OCI-LY1 (cell line): ENCODE measurements around the gene NMT1.

Experiments used
- H2AFZ ChIP-seq: fragments of 200-600 bp; sonication (generic), shearing (Covaris generic); 2 replicates; pipeline ENCODE4 v1.6.0; 2014; ENCODE audit warnings: antibody characterized with exemption, mild to moderate bottlenecking, low read length
- H3F3A ChIP-seq: fragments of 200-600 bp; sonication (generic), shearing (Covaris generic); 2 replicates; pipeline ENCODE4 v1.6.0; 2014; ENCODE audit warnings: mild to moderate bottlenecking, antibody characterized with exemption, low read length, moderate library complexity; ENCODE audit not compliant: insufficient read depth
- H3K27ac ChIP-seq: fragments of 200-600 bp; sonication (generic); 2 replicates; pipeline ENCODE4 v1.5.1; 2014; ENCODE audit warnings: low read length, mixed run types, mild to moderate bottlenecking, low read depth; ENCODE audit not compliant: poor library complexity, severe bottlenecking
- H3K27me3 ChIP-seq: fragments of 200-600 bp; sonication (generic); 2 replicates; pipeline ENCODE4 v1.6.0; 2014; ENCODE audit warnings: antibody characterized with exemption, mild to moderate bottlenecking, low read length, moderate library complexity; ENCODE audit not compliant: insufficient read depth
- H3K36me3 ChIP-seq: fragments of 200-600 bp; sonication (generic); 2 replicates; pipeline ENCODE4 v1.6.1; 2014; ENCODE audit warnings: mild to moderate bottlenecking, antibody characterized with exemption, low read length, moderate library complexity, mixed read lengths; ENCODE audit not compliant: insufficient read depth
- H3K4me1 ChIP-seq: fragments of 200-600 bp; sonication (generic); 2 replicates; pipeline ENCODE4 v1.5.1; 2014; ENCODE audit warnings: mild to moderate bottlenecking, low read length, moderate library complexity; ENCODE audit not compliant: insufficient read depth, severe bottlenecking
- H3K4me2 ChIP-seq: fragments of 200-600 bp; sonication (generic), shearing (Covaris generic); 2 replicates; pipeline ENCODE4 v1.6.1; 2014; ENCODE audit warnings: low read length
- H3K4me3 ChIP-seq: fragments of 200-600 bp; sonication (generic); 2 replicates; pipeline ENCODE4 v1.5.1; 2014; ENCODE audit warnings: low read length, low read depth, mild to moderate bottlenecking, mixed read lengths; ENCODE audit not compliant: poor library complexity, severe bottlenecking
- H3K79me2 ChIP-seq: fragments of 200-600 bp; shearing (Covaris generic); 2 replicates; pipeline ENCODE4 v1.6.1; 2016; ENCODE audit warnings: mixed run types, low read length, mixed read lengths; ENCODE audit not compliant: insufficient read depth
- H3K9ac ChIP-seq: fragments of 200-600 bp; sonication (generic), shearing (Covaris generic); 2 replicates; pipeline ENCODE4 v1.6.1; 2014; ENCODE audit warnings: mild to moderate bottlenecking, low read length, mixed read lengths
- H3K9me2 ChIP-seq: fragments of 200-600 bp; sonication (generic), shearing (Covaris generic); 2 replicates; pipeline ENCODE4 v1.6.1; 2014; ENCODE audit warnings: low read depth, mild to moderate bottlenecking, low read length, mixed read lengths
- H3K9me3 ChIP-seq: fragments of 200-600 bp; shearing (Covaris generic); 2 replicates; pipeline ENCODE4 v1.6.1; 2014; ENCODE audit warnings: low read length, mixed read lengths
- H4K20me1 ChIP-seq: fragments of 200-600 bp; sonication (generic), shearing (Covaris generic); 2 replicates; pipeline ENCODE4 v1.6.0; 2016; ENCODE audit warnings: mild to moderate bottlenecking, low read length; ENCODE audit not compliant: insufficient read depth
- CTCF ChIP-seq: fragments of 200-600 bp; sonication (generic), shearing (Covaris generic); IDR thresholded peaks from 2 replicates; pipeline ENCODE4 v1.5.1; 2017; ENCODE audit warnings: mild to moderate bottlenecking, antibody characterized with exemption, low read length, moderate library complexity, mixed read lengths
- EZH2 ChIP-seq: fragments of 200-600 bp; sonication (generic), shearing (Covaris generic); IDR thresholded peaks from 2 replicates; pipeline ENCODE4 v1.8.0; 2017; ENCODE audit warnings: borderline replicate concordance, mixed run types, mild to moderate bottlenecking, antibody characterized with exemption, low read length, moderate library complexity, mixed read lengths

The NMT1 gene

GRCh38 chr17:45139533-45139920 is 78.4 kb downstream of the NMT1 start:
- Histone ChIP-seq H3K4me2 (no peak overlapping the region), H3K9me2 (no peaks in the 10 kb centered on the region), H4K20me1 (no peaks in the 10 kb centered on the region), H3K79me2 (no peaks in the 10 kb centered on the region), H3F3A (no peaks in the 10 kb centered on the region), H3K4me3 (no peak overlapping the region), H3K4me1 (peaks cover 18% of the 10 kb centered on the region), H2AFZ (no peak overlapping the region), H3K27ac (no peak overlapping the region), H3K36me3 (no peaks in the 10 kb centered on the region), H3K27me3 (no peaks in the 10 kb centered on the region), H3K9me3 (no peaks in the 10 kb centered on the region), H3K9ac (no peak overlapping the region)
- TF ChIP-seq CTCF (no peak), EZH2 (no peak)

GRCh38 chr17:45143094-45143670 is 82.1 kb downstream of the NMT1 start:
- Histone ChIP-seq H3K27me3 (no peaks in the 10 kb centered on the region), H3K9me3 (no peaks in the 10 kb centered on the region), H3K4me2 (no peak overlapping the region), H3K36me3 (no peaks in the 10 kb centered on the region), H2AFZ (no peak overlapping the region), H4K20me1 (no peaks in the 10 kb centered on the region), H3K79me2 (no peaks in the 10 kb centered on the region), H3F3A (no peaks in the 10 kb centered on the region), H3K4me1 (peaks cover 18% of the 10 kb centered on the region), H3K9ac (no peak overlapping the region), H3K4me3 (no peak overlapping the region), H3K27ac (no peak overlapping the region), H3K9me2 (no peaks in the 10 kb centered on the region)
- TF ChIP-seq EZH2: no peak
- no peak for TF ChIP-seq CTCF

GRCh38 chr17:45143767-45144198 is 82.7 kb downstream of the NMT1 start:
- no peak for TF ChIP-seq EZH2
- TF ChIP-seq CTCF: no peak
- Histone ChIP-seq H3K4me3 (no peak overlapping the region), H3K9me2 (no peaks in the 10 kb centered on the region), H3K27ac (no peak overlapping the region), H4K20me1 (no peaks in the 10 kb centered on the region), H3F3A (no peaks in the 10 kb centered on the region), H3K36me3 (no peaks in the 10 kb centered on the region), H2AFZ (no peak overlapping the region), H3K9me3 (no peaks in the 10 kb centered on the region), H3K4me2 (peak overlapping the region; percentile 39), H3K9ac (no peak overlapping the region), H3K4me1 (peaks cover 20% of the 10 kb centered on the region), H3K27me3 (no peaks in the 10 kb centered on the region), H3K79me2 (no peaks in the 10 kb centered on the region)
